H1 (cell line): ENCODE data around the gene ALKBH7. TPM values are rescaled to one million over a fixed set of nuclear protein-coding genes. Genes with fewer than 3 reads are reported as not detected.

Experiments used
- BACH1 ChIP-seq: IDR thresholded peaks from 2 replicates; pipeline ENCODE4 v1.6.1; 2012; ENCODE audit warnings: low read length, improper control_type of control experiment
- EZH2 ChIP-seq: fragments of 200-600 bp; sonication (generic); IDR thresholded peaks from 2 replicates; pipeline ENCODE4 v1.7.1; 2012; ENCODE audit warnings: low read depth, mild to moderate bottlenecking, moderate library complexity, low read length, inconsistent platforms; ENCODE audit not compliant: severe bottlenecking
- FOSL1 ChIP-seq: IDR thresholded peaks from 2 replicates; pipeline ENCODE4 v1.6.1; 2011; ENCODE audit warnings: mild to moderate bottlenecking, low read depth, low read length, moderate library complexity; ENCODE audit not compliant: insufficient read depth
- TEAD4 ChIP-seq: IDR thresholded peaks from 2 replicates; pipeline ENCODE4 v1.6.1; 2012; ENCODE audit warnings: low read depth, low read length, inconsistent platforms, mixed read lengths
- polyA plus RNA-seq, 7 experiments: library from polyadenylated mRNA; depleted of rRNA in 3 of 7; stranded (reverse) in 5 of 7; unstranded in 2 of 7; fragments of >200 nt in 5 of 7; fragments of 200-250 nt in 2 of 7; gene quantifications; 1 replicate in 5 of 7; 2 replicates in 1 of 7; 4 replicates in 1 of 7; pipeline versions ENCODE4 v1.2.1 to v1.2.3, GENCODE V29; 2011 to 2013; ENCODE audit warnings: missing spikeins in 2 of 7, mixed read lengths in 2 of 7
- total RNA-seq: library from RNA; stranded (reverse); fragmentation: NEBNext Ultra II Directional; extraction: Animal tissue kit (Norgen Biotek cat#: 25700); gene quantifications from 2 replicates; pipeline ENCODE4 v1.2.1, GENCODE V29; 2021
- TF ChIP-seq, protein P1 (sequence below), 3 experiments: IDR thresholded peaks; 1 replicate in 2 of 3; 2 replicates in 1 of 3; pipeline versions ENCODE4 v1.5.1 to v1.6.1; 2011; ENCODE audit warnings: low read length in 3 of 3, mild to moderate bottlenecking in 3 of 3, inconsistent platforms in 2 of 3, low read depth in 1 of 3, moderate library complexity in 1 of 3; ENCODE audit not compliant: insufficient read depth in 1 of 3; ENCODE audit errors: control extremely low read depth in 1 of 3

ALKBH7 gene
- total and polyA plus RNA-seq, 2 of the 8 experiments (the other 6 are each of a cell fraction or from before 2014, with no cell fraction given): 66.3 to 100 TPM

DNA sequence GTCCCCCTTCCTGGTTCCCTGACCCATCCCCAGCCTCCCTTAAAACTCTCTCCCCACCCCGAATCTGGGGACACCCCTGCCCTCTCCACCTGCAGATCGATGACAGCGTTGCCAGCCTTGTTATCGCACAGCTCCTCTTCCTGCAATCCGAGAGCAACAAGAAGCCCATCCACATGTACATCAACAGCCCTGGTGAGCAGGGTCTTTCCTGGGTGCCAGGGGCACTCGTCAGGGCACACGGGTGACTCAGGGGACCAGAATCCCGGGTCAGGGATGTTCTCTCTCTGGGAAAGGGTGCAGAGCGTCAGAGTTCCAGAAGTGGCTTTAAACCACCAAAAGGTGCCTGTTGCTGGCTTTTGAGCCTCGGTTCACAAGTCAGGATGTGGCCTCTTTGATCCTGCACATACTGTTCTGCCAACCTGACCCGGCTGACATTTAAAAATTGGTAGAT lies 10.2 kb upstream of the ALKBH7 start (continued):
- TF ChIP-seq, protein P1, sequence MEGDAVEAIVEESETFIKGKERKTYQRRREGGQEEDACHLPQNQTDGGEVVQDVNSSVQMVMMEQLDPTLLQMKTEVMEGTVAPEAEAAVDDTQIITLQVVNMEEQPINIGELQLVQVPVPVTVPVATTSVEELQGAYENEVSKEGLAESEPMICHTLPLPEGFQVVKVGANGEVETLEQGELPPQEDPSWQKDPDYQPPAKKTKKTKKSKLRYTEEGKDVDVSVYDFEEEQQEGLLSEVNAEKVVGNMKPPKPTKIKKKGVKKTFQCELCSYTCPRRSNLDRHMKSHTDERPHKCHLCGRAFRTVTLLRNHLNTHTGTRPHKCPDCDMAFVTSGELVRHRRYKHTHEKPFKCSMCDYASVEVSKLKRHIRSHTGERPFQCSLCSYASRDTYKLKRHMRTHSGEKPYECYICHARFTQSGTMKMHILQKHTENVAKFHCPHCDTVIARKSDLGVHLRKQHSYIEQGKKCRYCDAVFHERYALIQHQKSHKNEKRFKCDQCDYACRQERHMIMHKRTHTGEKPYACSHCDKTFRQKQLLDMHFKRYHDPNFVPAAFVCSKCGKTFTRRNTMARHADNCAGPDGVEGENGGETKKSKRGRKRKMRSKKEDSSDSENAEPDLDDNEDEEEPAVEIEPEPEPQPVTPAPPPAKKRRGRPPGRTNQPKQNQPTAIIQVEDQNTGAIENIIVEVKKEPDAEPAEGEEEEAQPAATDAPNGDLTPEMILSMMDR (IDR thresholded peaks at IDR 0.05; ENCODE audit: control extremely low read depth in 1 of 3, insufficient read depth in 1 of 3, low read depth in 1 of 3, low read length in 3 of 3): no peak
- no peak for TF ChIP-seq TEAD4
- TF ChIP-seq BACH1: no peak
- TF ChIP-seq EZH2: no peak
- no peak for TF ChIP-seq FOSL1
